Urothelium cell line (cell line): Measurements from ENCODE around the gene NIN.
"Not testable (repeated sequence)": the region's sequence is repeated elsewhere in the genome, so short reads cannot be mapped to it uniquely, and the experiment has no call there.

ENCODE experiments used
- DNase-seq: peaks from one replicate; pipeline ENCODE4 v3.0.0; 2011; ENCODE audit warnings: low spot score, mixed read lengths
- FAIRE-seq: peaks from 2 replicates; lab custom pipeline; 2011; peaks lifted over from hg19 to GRCh38; lab: Jason Lieb, UNC

NIN gene

DNA sequence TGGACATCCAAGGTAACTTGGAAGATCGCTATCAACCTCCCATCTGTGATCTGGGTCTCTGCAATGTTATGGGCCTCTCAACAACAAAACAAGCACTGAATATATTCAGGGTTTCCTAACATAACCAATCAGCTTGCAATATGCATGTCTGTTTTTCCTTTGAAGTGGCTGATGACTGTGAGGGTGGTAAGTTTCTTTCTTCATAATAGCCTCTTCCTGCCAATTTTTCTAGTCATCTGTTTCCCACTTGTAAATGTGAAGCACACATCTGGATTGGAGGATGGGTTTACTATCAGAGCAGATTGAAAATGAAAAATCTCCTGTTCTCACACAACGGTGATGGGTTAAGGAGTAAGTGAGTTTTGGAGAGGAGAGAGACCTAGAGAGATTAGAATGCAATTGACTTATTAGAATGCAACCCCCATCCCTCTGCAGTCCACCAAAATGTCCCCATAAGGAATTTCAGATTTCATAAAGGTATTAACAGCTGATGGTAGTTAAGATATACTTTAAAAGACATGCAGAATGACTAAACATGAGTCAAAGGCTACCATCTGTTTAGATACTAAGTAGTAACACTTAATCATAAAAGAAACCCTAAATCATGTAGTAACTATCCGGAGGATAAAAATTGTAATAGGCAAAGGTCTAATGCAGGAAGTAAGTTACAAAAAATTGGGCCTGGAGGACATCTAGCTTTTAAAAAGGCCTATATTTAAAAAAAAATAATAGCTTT lies 104.4 kb downstream of the NIN start:
- no peak for DNase-seq

DNA sequence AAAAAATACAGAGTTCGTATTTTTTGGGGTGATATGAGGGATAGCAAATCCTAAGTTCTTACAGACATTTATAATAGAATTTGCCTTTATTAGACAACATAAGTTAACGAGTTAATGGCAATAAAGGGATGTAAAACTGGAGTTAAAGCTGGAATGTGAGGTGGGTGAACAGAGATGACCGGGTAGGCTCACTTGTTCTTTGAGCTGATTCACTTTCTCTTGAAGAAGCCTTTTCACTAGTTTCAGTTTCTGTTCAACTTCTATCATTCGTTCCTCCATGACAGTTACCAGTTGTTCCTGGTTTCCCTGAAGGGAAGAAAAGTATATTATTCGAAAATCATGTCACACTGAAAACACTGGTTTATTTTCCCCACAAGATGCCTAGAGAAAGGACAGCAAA lies 105.2 kb downstream of the NIN start:
- DNase-seq (no peak), FAIRE-seq (no peak)

More for the DNA sequence above, 104.4 kb downstream of the NIN start:
- peak; percentile 50 for FAIRE-seq

- no peak for FAIRE-seq
- no peak for DNase-seq
Measured at GRCh38 chr14:50719911-50720759, 110.8 kb downstream of the NIN start.

DNA sequence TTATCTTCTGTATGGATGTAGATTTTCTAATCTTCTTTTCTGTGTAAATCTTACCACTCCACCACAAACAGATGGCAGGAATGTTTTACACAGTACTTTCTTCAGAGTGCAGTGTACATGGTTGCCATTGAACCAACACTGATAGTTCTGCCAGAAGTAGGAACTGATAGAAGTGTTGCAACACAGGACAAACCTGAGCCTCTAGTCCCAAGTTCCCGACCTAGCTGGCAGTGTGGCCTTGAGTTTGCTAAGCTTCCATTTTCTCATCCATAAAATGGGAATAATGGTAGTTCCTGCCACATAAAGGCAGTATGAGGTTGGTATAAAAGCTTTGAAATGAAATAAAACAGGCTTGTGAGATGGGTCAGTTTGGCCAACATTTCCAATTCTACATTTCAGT lies 112.0 kb downstream of the NIN start:
- DNase-seq: no peak
- peak; percentile 20 for FAIRE-seq

- FAIRE-seq (no peak), DNase-seq (no peak)
Measured at GRCh38 chr14:50717811-50718210, 113.2 kb downstream of the NIN start.

DNA sequence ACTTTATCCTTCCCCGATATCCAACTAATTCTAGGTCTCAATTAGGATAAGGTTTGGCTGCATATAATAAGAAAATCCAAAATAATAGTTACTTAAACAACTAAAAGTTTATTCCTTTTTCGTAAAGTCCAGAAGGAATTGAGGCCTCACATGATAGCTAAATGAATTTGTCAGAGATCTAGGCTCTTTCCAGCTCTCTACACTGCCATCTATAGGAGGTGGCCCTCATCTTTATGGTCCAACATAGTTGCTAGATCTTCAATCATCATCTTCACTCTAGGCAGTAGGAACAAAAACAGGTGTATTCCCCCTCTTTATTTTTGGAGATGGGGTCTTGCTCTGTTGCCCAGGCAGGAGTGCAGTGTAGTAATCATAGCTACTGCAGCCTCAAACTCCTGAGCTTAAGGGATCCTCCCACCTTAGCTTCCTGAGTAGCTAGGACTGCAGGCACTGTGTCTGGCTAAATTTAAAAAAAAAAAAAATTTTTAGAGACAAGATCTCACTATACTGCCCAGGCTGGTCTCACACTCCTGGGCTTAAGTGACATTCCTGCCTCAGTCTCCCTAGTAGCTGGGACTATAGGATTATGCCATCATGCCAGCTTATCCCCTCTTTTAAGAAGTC lies 116.4 kb downstream of the NIN start:
- FAIRE-seq (no peak), DNase-seq (peak; percentile 59)

GRCh38 chr14:50711043-50711442 lies 119.9 kb downstream of the NIN start:
- DNase-seq: no peak
- FAIRE-seq: no peak

GRCh38 chr14:50705026-50705593 lies 125.9 kb downstream of the NIN start:
- FAIRE-seq (peak; percentile 40), DNase-seq (no peak)

- FAIRE-seq (peak; percentile 94), DNase-seq (no peak)
Measured at GRCh38 chr14:50704454-50705010, 126.4 kb downstream of the NIN start.

DNA sequence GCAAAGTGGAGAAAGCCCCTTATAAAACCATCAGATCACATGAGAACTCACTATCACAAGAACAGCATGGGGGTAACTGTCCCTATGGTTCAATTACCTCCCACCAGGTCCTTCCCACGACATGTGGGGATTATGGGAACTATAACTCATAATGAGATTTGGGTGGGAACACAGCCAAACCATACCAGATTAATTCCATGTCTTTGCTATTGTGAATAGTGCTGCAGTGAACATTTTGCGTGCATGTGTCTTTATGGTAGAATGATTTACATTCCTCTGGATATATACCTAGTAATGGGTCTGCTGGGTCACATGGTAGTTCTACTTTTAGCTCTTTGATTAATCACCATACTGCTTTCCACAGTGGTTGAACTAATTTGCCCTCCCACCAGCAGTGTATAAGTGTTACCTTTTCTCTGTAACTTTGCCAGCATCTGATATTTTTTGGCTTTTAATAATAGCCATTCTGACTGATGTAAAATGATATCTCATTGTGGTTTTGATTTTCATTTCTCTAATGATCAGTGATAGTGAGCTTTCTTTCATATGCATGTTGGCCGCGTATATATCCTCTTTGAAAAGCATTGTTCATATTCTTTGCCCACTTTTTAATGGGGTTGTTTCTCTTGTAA lies 133.2 kb downstream of the NIN start:
- FAIRE-seq (no peak), DNase-seq (no peak)

DNA sequence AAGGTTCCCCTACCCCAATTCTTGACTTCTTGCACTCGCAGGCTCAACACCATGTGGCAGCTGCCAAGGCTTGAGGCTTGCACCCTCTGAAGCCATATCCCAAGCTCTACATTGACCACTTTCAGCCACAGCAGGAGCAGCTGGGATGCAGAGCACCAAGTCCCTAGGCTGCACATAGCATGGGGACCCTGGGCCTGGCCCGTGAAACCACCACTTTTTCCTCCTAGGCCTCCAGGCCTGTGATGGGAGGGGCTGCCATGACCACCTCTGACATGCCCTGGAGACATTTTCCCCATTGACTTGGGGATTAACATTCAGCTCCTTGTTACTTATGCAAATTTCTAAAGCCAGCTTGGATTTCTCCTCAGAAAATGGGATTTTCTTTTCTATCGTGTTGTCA lies 136.7 kb downstream of the NIN start:
- not testable (repeated sequence) for DNase-seq, FAIRE-seq

DNA sequence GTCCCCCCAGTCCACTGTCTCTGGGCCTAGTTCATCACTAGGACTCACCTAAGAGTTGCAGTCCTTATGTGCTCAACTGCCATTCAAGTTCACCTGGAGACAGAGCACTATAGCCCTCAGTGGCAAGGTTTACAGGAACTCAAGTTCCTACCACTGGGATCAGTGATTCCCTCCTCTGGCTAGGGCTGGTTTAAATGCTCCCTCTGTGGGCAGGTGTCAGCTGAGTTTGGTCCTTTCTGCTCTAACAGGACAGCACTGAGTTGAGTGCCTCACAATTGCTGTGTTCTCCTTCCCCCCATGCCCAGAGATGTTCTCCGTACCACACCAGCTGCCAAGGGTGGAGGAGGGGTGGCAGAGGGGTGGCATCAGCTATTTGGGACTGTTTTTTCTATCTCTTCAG lies 142.1 kb downstream of the NIN start:
- FAIRE-seq: peak; percentile 76
- DNase-seq: no peak

DNA sequence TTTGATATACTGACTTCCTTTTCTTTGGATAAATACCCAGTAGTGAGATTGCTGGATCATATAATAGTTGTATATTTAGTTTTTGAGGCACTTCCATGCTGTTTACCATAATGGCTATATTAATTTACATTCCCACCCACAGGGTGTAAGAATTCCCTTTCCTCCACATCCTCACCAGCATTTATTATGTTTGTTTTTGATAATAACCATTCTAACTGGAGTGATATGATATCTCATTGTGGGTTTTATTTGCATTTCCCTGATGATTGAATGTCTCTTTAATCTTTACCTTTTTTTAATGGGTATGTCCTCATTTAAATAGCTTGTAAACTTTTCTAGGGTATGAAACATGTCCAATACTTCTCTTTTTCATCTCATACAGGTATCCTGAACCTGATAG lies 151.3 kb downstream of the NIN start:
- no peak for DNase-seq
- peak; percentile 13 for FAIRE-seq

DNA sequence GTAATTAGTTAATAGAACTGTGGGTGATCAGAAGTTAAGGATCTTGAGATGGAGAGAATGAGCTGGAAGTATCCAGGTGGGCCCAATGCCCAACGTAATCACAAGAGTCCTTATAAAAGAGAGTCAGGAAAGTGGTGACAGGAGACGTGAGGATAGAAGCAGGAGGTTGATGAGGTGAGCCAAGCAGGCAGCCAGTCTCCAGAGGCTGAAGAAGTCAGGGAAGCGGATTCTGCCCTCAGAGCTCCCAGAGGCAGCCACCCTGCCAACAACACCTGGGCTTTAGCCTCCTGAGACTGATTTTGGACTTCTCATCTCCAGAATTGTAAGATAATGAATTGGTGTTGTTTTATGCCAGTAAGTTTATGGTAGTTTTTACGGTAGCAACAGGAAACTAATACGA lies 152.8 kb downstream of the NIN start:
- FAIRE-seq: no peak

GRCh38 chr14:50677527-50678063 lies 153.4 kb downstream of the NIN start:
- DNase-seq (peak; percentile 79), FAIRE-seq (peak; percentile 86)

More for the DNA sequence above, 152.8 kb downstream of the NIN start:
- peak; percentile 69 for DNase-seq

DNA sequence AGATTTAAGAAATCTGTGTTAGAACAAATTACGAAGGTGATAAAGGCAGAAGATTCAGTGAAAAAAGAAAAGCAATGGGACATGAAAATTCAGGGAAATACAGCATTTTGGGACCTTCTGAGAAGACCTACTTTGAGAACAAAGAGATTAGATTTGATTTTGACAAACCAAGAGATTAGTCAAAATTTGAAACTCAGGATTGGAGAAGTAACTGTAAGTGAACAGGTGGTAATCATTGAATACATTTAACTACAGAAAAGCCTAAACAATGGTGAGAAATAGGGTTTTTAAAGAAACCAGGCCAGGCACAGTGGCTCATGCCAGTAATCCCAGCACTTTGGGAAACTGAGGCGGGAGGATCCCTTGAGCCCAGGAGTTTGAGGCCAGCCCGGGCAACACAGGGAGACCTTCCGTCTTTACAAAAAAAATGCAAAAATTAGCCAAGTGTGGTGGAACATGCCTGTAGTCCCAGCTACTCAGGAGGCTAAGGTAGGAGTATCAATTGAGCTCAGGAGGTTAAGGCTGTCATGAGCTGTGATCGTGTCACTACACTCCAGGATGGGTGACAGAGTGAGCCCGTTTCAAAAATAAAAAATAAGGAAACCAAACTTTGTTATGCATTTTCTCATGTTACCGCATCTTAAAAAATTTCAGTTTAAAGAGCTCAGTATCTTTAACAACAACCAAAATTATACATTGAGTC lies 154.0 kb downstream of the NIN start:
- FAIRE-seq (no peak), DNase-seq (no peak)

DNA sequence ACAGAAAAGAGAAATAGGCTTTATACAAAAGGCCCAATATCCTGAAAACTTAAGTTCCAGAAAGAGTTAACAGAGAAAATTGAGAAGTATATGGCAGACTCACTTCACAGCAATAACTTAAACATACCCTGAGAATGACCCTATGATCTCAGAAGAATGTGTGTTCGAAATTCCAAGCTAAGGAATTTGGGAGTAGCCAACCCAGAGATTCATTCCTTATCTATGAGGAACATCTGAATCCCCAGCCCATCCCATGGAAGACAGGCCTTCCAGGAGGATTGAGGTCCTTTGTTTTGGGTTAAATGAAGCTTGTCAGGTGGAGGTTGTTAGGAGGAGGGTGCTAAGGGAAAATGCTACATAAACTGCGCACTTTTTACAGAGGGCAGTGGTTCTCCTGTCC lies 155.4 kb downstream of the NIN start:
- peak; percentile 56 for DNase-seq
- no peak for FAIRE-seq

- DNase-seq (no peak), FAIRE-seq (no peak)
Measured at GRCh38 chr14:50670866-50671256, 160.1 kb downstream of the NIN start.

DNA sequence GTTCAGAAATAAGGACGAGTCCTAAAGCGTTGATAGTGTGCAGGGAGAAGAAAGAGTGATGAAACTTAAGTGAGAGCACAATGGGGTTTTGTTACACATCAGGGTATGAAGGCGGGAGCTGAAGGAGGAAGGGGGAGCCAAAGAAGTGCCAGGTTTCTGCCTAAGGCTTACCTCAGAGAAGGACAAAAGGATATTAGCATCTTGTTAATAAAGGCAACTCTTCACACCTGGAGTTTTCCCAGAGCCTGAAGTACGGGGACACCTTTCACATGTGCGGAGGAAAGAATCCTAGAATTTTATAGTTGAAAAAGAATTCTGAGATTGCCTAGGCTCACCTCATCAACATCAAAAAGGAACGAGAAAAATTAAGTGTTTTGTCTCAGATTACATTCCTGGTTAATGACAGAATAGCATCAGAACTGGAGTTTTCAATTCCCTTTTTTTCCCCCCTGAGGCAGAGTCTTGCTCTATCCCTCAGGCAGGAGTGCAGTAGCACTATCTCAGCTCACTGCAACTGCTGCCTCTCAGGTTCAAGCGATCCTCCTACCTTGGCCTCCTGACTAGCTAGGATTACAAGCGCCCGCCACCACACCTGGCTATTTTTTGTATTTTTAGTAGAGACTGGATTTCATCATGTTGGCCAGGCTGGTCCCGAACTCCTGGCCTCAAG lies 160.6 kb downstream of the NIN start:
- DNase-seq: peak; percentile 40

More for the DNA sequence above, 160.6 kb downstream of the NIN start:
- FAIRE-seq: no peak
